IMR-90 (cell line): ENCODE measurements around the gene PNMA8C. TPM values are rescaled to one million over a fixed set of nuclear protein-coding genes. Genes with fewer than 3 reads are reported as not detected.

ENCODE experiments used
- ATAC-seq: fragments of 200-7000 bp; cut with Tn5 transposase; 2 replicates; pipeline ENCODE4 v1.9.1; 2020; ENCODE audit warnings: low read depth, mild to moderate bottlenecking, moderate library complexity
- BruUV-seq: library from RNA; stranded (reverse); fragments of 400-500 nt; replicated peaks from 2 replicates; lab custom pipeline; 2021; lab: Mats Ljungman, UMichigan
- CTCF ChIA-PET: fragments of 300-600 bp; formaldehyde crosslinking; extraction: SDS; loops from one replicate; lab custom pipeline; 2021; ENCODE audit warnings: antibody characterized with exemption; lab: Yijun Ruan, JAX
- POLR2A ChIA-PET: fragments of 300-600 bp; sonication (Branson Sonifier 250); formaldehyde crosslinking; loops from one replicate; lab custom pipeline; 2022; ENCODE audit warnings: antibody characterized with exemption; ENCODE audit not compliant: unreplicated experiment; lab: Charles Lee
- DNase-seq: peaks from one replicate; pipeline ENCODE4 v3.0.0; 2013
- H2AFZ ChIP-seq: replicated peaks from 2 replicates; pipeline ENCODE3; 2013; ENCODE audit warnings: low read length, mild to moderate bottlenecking; ENCODE audit not compliant: poor library complexity
- H2AK5ac ChIP-seq: 2 replicates; pipeline ENCODE4 v1.6.1; 2013; ENCODE audit warnings: low read depth, low read length, inconsistent platforms
- H2AK9ac ChIP-seq: replicated peaks from 2 replicates; pipeline ENCODE3; 2013; ENCODE audit warnings: mild to moderate bottlenecking, low read depth, low read length, moderate library complexity; ENCODE audit not compliant: poor library complexity
- H2BK120ac ChIP-seq: 2 replicates; pipeline ENCODE4 v1.6.1; 2013; ENCODE audit warnings: low read depth, low read length, inconsistent platforms
- H2BK15ac ChIP-seq: 3 replicates; pipeline ENCODE4 v1.6.1; 2013; ENCODE audit warnings: low read depth, low read length, inconsistent platforms
- H2BK20ac ChIP-seq: 2 replicates; pipeline ENCODE4 v1.6.1; 2013; ENCODE audit warnings: low read depth, mild to moderate bottlenecking, inconsistent platforms, low read length, moderate library complexity
- H2BK5ac ChIP-seq: 2 replicates; pipeline ENCODE4 v1.6.1; 2013; ENCODE audit warnings: mild to moderate bottlenecking, low read depth, low read length, inconsistent platforms; ENCODE audit not compliant: poor library complexity, severe bottlenecking
- H3K14ac ChIP-seq: replicated peaks from 2 replicates; pipeline ENCODE4 v1.6.1; 2013; ENCODE audit warnings: low read depth, low read length, inconsistent platforms
- H3K18ac ChIP-seq: 2 replicates; pipeline ENCODE4 v1.6.1; 2013; ENCODE audit warnings: low read depth, low read length, control low read depth
- H3K23ac ChIP-seq: 2 replicates; pipeline ENCODE4 v1.6.1; 2013; ENCODE audit warnings: low read depth, low read length, inconsistent platforms
- H3K27ac ChIP-seq: 2 replicates; pipeline ENCODE4 v1.5.1; 2013; ENCODE audit warnings: mild to moderate bottlenecking, control low read depth, low read length; ENCODE audit not compliant: insufficient read depth
- H3K27me3 ChIP-seq: 2 replicates; pipeline ENCODE4 v1.6.1; 2013; ENCODE audit warnings: low read length; ENCODE audit not compliant: control insufficient read depth, insufficient read depth
- H3K36me3 ChIP-seq: 2 replicates; pipeline ENCODE4 v1.6.1; 2013; ENCODE audit warnings: low read length, mixed read lengths; ENCODE audit not compliant: control insufficient read depth, insufficient read depth
- H3K4ac ChIP-seq: 2 replicates; pipeline ENCODE4 v1.6.1; 2013; ENCODE audit warnings: low read depth, low read length, inconsistent platforms
- H3K4me1 ChIP-seq: 2 replicates; pipeline ENCODE4 v1.6.1; 2013; ENCODE audit warnings: low read length, mixed read lengths; ENCODE audit not compliant: control insufficient read depth, insufficient read depth
- H3K4me2 ChIP-seq: 2 replicates; pipeline ENCODE4 v1.6.1; 2013; ENCODE audit warnings: low read depth, mild to moderate bottlenecking, control low read depth, low read length, moderate library complexity
- H3K4me3 ChIP-seq: 2 replicates; pipeline ENCODE4 v1.5.1; 2013; ENCODE audit warnings: low read depth, mild to moderate bottlenecking, control low read depth, low read length, moderate library complexity; ENCODE audit not compliant: insufficient read depth
- H3K56ac ChIP-seq: 2 replicates; pipeline ENCODE4 v1.6.1; 2013; ENCODE audit warnings: low read length, inconsistent platforms; ENCODE audit not compliant: insufficient read depth; ENCODE audit errors: extremely low read depth
- H3K79me1 ChIP-seq, 2 experiments: 2 replicates each; pipeline ENCODE4 v1.6.1; 2013; ENCODE audit warnings: low read length in 2 of 2, inconsistent platforms in 1 of 2, low read depth in 1 of 2
- H3K9ac ChIP-seq: 2 replicates; pipeline ENCODE4 v1.6.1; 2013; ENCODE audit warnings: low read depth, low read length, control low read depth
- H3K9me1 ChIP-seq: 2 replicates; pipeline ENCODE4 v1.6.1; 2013; ENCODE audit warnings: low read length, inconsistent platforms; ENCODE audit not compliant: insufficient read depth
- H3K9me3 ChIP-seq: 2 replicates; pipeline ENCODE4 v1.6.1; 2013; ENCODE audit warnings: low read length; ENCODE audit not compliant: control insufficient read depth, insufficient read depth
- H4K20me1 ChIP-seq: 2 replicates; pipeline ENCODE4 v1.6.1; 2013; ENCODE audit warnings: low read length, inconsistent platforms; ENCODE audit not compliant: insufficient read depth
- H4K5ac ChIP-seq: 2 replicates; pipeline ENCODE4 v1.6.1; 2013; ENCODE audit warnings: mild to moderate bottlenecking, low read depth, low read length, control low read depth
- H4K8ac ChIP-seq, 2 experiments: 2 replicates each; pipeline ENCODE4 v1.6.1; 2013; ENCODE audit warnings: low read depth in 2 of 2, low read length in 2 of 2, control low read depth in 1 of 2, inconsistent platforms in 1 of 2
- H4K91ac ChIP-seq: 2 replicates; pipeline ENCODE4 v1.6.1; 2013; ENCODE audit warnings: low read depth, low read length, inconsistent platforms; ENCODE audit not compliant: insufficient read depth
- CEBPB ChIP-seq: IDR thresholded peaks from 2 replicates; pipeline ENCODE4 v1.6.1; 2012; ENCODE audit warnings: low read depth, low read length, improper control_type of control experiment
- CHD1 ChIP-seq: IDR thresholded peaks from 2 replicates; pipeline ENCODE4 v1.6.1; 2012; ENCODE audit warnings: low read depth, low read length, improper control_type of control experiment
- CTCF ChIP-seq: conservative IDR thresholded peaks from 2 replicates; pipeline ENCODE4 v1.5.1; 2012; ENCODE audit warnings: mild to moderate bottlenecking, low read depth, low read length, improper control_type of control experiment
- MXI1 ChIP-seq: IDR thresholded peaks from 2 replicates; pipeline ENCODE4 v1.6.1; 2012; ENCODE audit warnings: low read depth, mild to moderate bottlenecking, low read length, moderate library complexity, borderline replicate concordance
- NFE2L2 ChIP-seq: fragments of 150-350 bp; IDR thresholded peaks from 2 replicates; pipeline ENCODE4 v1.6.1; 2016; ENCODE audit warnings: low read depth, mild to moderate bottlenecking, low read length
- RAD21 ChIP-seq: IDR thresholded peaks from 2 replicates; pipeline ENCODE4 v1.6.1; 2012; ENCODE audit warnings: low read length, improper control_type of control experiment
- RCOR1 ChIP-seq: IDR thresholded peaks from 2 replicates; pipeline ENCODE4 v1.6.1; 2012; ENCODE audit warnings: mild to moderate bottlenecking, low read length, improper control_type of control experiment; ENCODE audit not compliant: insufficient replicate concordance
- SMC3 ChIP-seq: fragments of 150-350 bp; IDR thresholded peaks from 2 replicates; pipeline ENCODE4 v1.6.1; 2016; ENCODE audit warnings: low read depth, mild to moderate bottlenecking, antibody characterized with exemption, low read length, moderate library complexity
- WGBS, 2 experiments: methylation state at CpG; one replicate each; pipeline versions ENCODE4 v1.1.5 to v1.1.7; 2013; ENCODE audit warnings: missing lambda C conversion rate in 2 of 2; ENCODE audit not compliant: insufficient read length in 1 of 2; ENCODE audit errors: extremely low coverage in 2 of 2; 5-methylcytosine and 5-hydroxymethylcytosine counted together
- dilution Hi-C: fragments of 300-500 bp; cut with HindIII; formaldehyde crosslinking; loops from one replicate; pipeline ENCODE4 v1.14.3; 2018; ENCODE audit warnings: low sequenced_read_pairs; ENCODE audit not compliant: unreplicated experiment
- in situ Hi-C: fragments of 300-500 bp; cut with MboI; formaldehyde crosslinking; loops from 3 replicates; pipeline ENCODE4 v1.14.3; 2019; ENCODE audit warnings: low sequenced_read_pairs, inconsistent platforms, mixed read lengths
- intact Hi-C: fragments of 100-400 bp; cut with micrococcal nuclease; formaldehyde crosslinking; loops from 2 replicates; pipeline ENCODE4 v1.10.0; 2022
- polyA plus RNA-seq, 3 experiments: library from polyadenylated mRNA; depleted of rRNA; stranded (reverse); fragments of >200 nt; gene quantifications; 2 replicates each; pipeline ENCODE4 v1.2.3, GENCODE V29; 2012; ENCODE audit warnings: low replicate concordance in 1 of 3
- total RNA-seq: library from RNA; depleted of rRNA; stranded (reverse); fragments of >200 nt; gene quantifications from 2 replicates; pipeline ENCODE4 v1.2.3, GENCODE V29; 2012

Gene PNMA8C
- total and polyA plus RNA-seq, 2 of the 4 experiments (the other 2 are of a cell fraction) = 0.09 to 0.18 TPM

GRCh38 chr19:46453661-46454060, 24.9 kb upstream of the PNMA8C start:
- no peak overlapping the region for H2BK5ac ChIP-seq
- H4K91ac ChIP-seq = no peak overlapping the region
- no peak overlapping the region for H3K4me2 ChIP-seq
- POLR2A ChIA-PET = no interaction called here
- intact Hi-C loops (no loop called here), dilution Hi-C loops (no loop called here), in situ Hi-C loops (no loop called here)
- no peak overlapping the region for H3K14ac ChIP-seq
- H3K4ac ChIP-seq = no peak overlapping the region
- H3K4me1 ChIP-seq = no peaks in the 10 kb centered on the region
- no peak overlapping the region for H3K56ac ChIP-seq
- H2AFZ ChIP-seq = no peak overlapping the region
- no peak overlapping the region for H2BK20ac ChIP-seq
- no peak overlapping the region for H4K8ac ChIP-seq
- ATAC-seq (no peak), DNase-seq (no peak)
- no peaks in the 10 kb centered on the region for H3K79me1 ChIP-seq
- CTCF ChIA-PET = interaction anchor here (0.6 kb wide), 1 partner anchor 409 kb away, joined by 3 read pairs; no protein-coding TSS in a partner anchor
- no peak overlapping the region for H3K18ac ChIP-seq
- no TSS peak for BruUV-seq
- H2BK15ac ChIP-seq = no peak overlapping the region
- no peaks in the 10 kb centered on the region for H3K9me1 ChIP-seq
- H2BK120ac ChIP-seq = no peak overlapping the region
- H3K9ac ChIP-seq = no peak overlapping the region
- 83% methylated on average over 1 of the region's 6 CpGs; no CpG with 5 or more reads in 1 of the 2 experiments for WGBS, 2 experiments
- no peak overlapping the region for H3K23ac ChIP-seq
- H2AK9ac ChIP-seq = no peak overlapping the region
- no peaks in the 10 kb centered on the region for H4K20me1 ChIP-seq
- H3K36me3 ChIP-seq = no peaks in the 10 kb centered on the region
- H3K27me3 ChIP-seq = peaks cover 23% of the 10 kb centered on the region
- H4K5ac ChIP-seq = no peak overlapping the region
- no peak overlapping the region for H2AK5ac ChIP-seq
- TF ChIP-seq CTCF (no peak), MXI1 (no peak), NFE2L2 (no peak), RAD21 (no peak), RCOR1 (no peak), CHD1 (no peak), SMC3 (no peak), CEBPB (no peak)
- H3K9me3 ChIP-seq = peaks cover 6% of the 10 kb centered on the region
- no peak overlapping the region for H3K4me3 ChIP-seq
- no peak overlapping the region for H3K27ac ChIP-seq
